H1 (cell line): ENCODE results near the gene ZNF565. TPM values are rescaled to one million over a fixed set of nuclear protein-coding genes. Genes with fewer than 3 reads are reported as not detected.

Source experiments
- CTCF ChIA-PET: fragments of 300-600 bp; sonication (Branson Sonifier 250); formaldehyde crosslinking; loops from one replicate; lab custom pipeline; 2021; ENCODE audit not compliant: partially characterized antibody; lab: Charles Lee
- POLR2A ChIA-PET: fragments of 300-600 bp; sonication (Branson Sonifier 250); formaldehyde crosslinking; loops from one replicate; lab custom pipeline; 2021; ENCODE audit warnings: inconsistent platforms; ENCODE audit not compliant: partially characterized antibody; lab: Charles Lee
- DNase-seq, 2 experiments: peaks; one replicate each; pipeline versions ENCODE4 v3.0.0 to v3.0.0-alpha.2; 2010 to 2022; ENCODE audit warnings: low spot score in 2 of 2, low read depth in 1 of 2, mixed read lengths in 1 of 2
- FAIRE-seq: peaks from 2 replicates; lab custom pipeline; 2011; peaks lifted over from hg19 to GRCh38; lab: Jason Lieb, UNC
- H2AFZ ChIP-seq: 2 replicates; pipeline ENCODE4 v1.8.1; 2012; ENCODE audit warnings: low read length, inconsistent platforms
- H2AK5ac ChIP-seq: 2 replicates; pipeline ENCODE4 v1.6.1; 2013; ENCODE audit warnings: low read depth, low read length
- H2BK120ac ChIP-seq: replicated peaks from 2 replicates; pipeline ENCODE3; 2013; ENCODE audit warnings: low read depth, low read length, inconsistent platforms
- H2BK12ac ChIP-seq: 2 replicates; pipeline ENCODE4 v1.6.1; 2013; ENCODE audit warnings: low read depth, low read length
- H2BK15ac ChIP-seq: 2 replicates; pipeline ENCODE4 v1.6.1; 2013; ENCODE audit warnings: low read length
- H2BK20ac ChIP-seq: 2 replicates; pipeline ENCODE4 v1.6.1; 2013; ENCODE audit warnings: low read length
- H2BK5ac ChIP-seq: 2 replicates; pipeline ENCODE4 v1.6.1; 2013; ENCODE audit warnings: low read depth, low read length
- H3K14ac ChIP-seq: 2 replicates; pipeline ENCODE4 v1.6.1; 2013; ENCODE audit warnings: inconsistent platforms; ENCODE audit not compliant: insufficient read length
- H3K18ac ChIP-seq: 2 replicates; pipeline ENCODE4 v1.6.1; 2013; ENCODE audit warnings: low read length; ENCODE audit errors: extremely low read depth
- H3K23ac ChIP-seq: 2 replicates; pipeline ENCODE4 v1.6.1; 2013; ENCODE audit warnings: inconsistent platforms; ENCODE audit not compliant: insufficient read length
- H3K23me2 ChIP-seq: 2 replicates; pipeline ENCODE4 v1.6.1; 2013; ENCODE audit warnings: low read depth, low read length
- H3K27ac ChIP-seq: 2 replicates; pipeline ENCODE4 v1.6.1; 2011; ENCODE audit warnings: low read depth, low read length, inconsistent platforms
- H3K27me3 ChIP-seq, 4 experiments: replicated peaks in 1 of 4; 1 replicate in 1 of 4; 2 replicates in 3 of 4; pipeline versions ENCODE4 v1.6.1 to v1.8.1; 2011 to 2013; ENCODE audit warnings: low read length in 3 of 4, mild to moderate bottlenecking in 3 of 4, inconsistent platforms in 2 of 4, mixed read lengths in 2 of 4, moderate library complexity in 1 of 4; ENCODE audit not compliant: control insufficient read depth in 3 of 4, insufficient read depth in 3 of 4; ENCODE audit errors: extremely low read depth in 1 of 4
- H3K36me3 ChIP-seq, 4 experiments: 2 replicates each; pipeline versions ENCODE4 v1.6.1 to v1.8.1; 2011 to 2013; ENCODE audit warnings: mild to moderate bottlenecking in 4 of 4, low read length in 3 of 4, moderate library complexity in 2 of 4, control low read depth in 1 of 4, inconsistent platforms in 1 of 4; ENCODE audit not compliant: insufficient read depth in 4 of 4, control insufficient read depth in 2 of 4
- H3K4ac ChIP-seq: replicated peaks from 2 replicates; pipeline ENCODE3; 2013; ENCODE audit warnings: low read length, low read depth, mixed read lengths, inconsistent platforms; ENCODE audit not compliant: insufficient read length
- H3K4me1 ChIP-seq, 4 experiments: replicated peaks in 1 of 4; 1 replicate in 1 of 4; 2 replicates in 3 of 4; pipeline versions ENCODE4 v1.6.1 to v1.8.1; 2011 to 2013; ENCODE audit warnings: low read length in 3 of 4, inconsistent platforms in 2 of 4, mixed read lengths in 1 of 4; ENCODE audit not compliant: insufficient read depth in 4 of 4, control insufficient read depth in 3 of 4
- H3K4me2 ChIP-seq, 2 experiments: 2 replicates each; pipeline versions ENCODE4 v1.6.1 to v1.8.1; 2011 to 2013; ENCODE audit warnings: low read depth in 2 of 2, low read length in 2 of 2, control low read depth in 1 of 2, inconsistent platforms in 1 of 2, mild to moderate bottlenecking in 1 of 2; ENCODE audit not compliant: insufficient read depth in 1 of 2
- H3K4me3 ChIP-seq, 4 experiments: fragments of 200-600, 300-600 bp in 1 of 4; sonication (generic), shearing (Covaris generic), sonication (Bioruptor Twin) in 1 of 4; 2 replicates each; pipeline versions ENCODE4 v1.5.1 to v1.8.1; 2011 to 2016; ENCODE audit warnings: low read length in 4 of 4, low read depth in 3 of 4, control low read depth in 2 of 4, inconsistent platforms in 2 of 4, mild to moderate bottlenecking in 2 of 4, mixed read lengths in 1 of 4, moderate library complexity in 1 of 4; ENCODE audit not compliant: insufficient read depth in 2 of 4; ENCODE audit errors: extremely low read depth in 1 of 4
- H3K56ac ChIP-seq: replicated peaks from 2 replicates; pipeline ENCODE3; 2013; ENCODE audit warnings: low read depth, mild to moderate bottlenecking, mixed read lengths, low read length, inconsistent platforms; ENCODE audit not compliant: insufficient read length
- H3K79me1 ChIP-seq: 2 replicates; pipeline ENCODE4 v1.6.1; 2013; ENCODE audit warnings: low read depth, low read length, control low read depth
- H3K79me2 ChIP-seq, 2 experiments: 2 replicates each; pipeline versions ENCODE4 v1.6.1 to v1.8.1; 2012 to 2013; ENCODE audit warnings: low read length in 2 of 2, mild to moderate bottlenecking in 2 of 2, inconsistent platforms in 1 of 2; ENCODE audit not compliant: insufficient read depth in 2 of 2, control insufficient read depth in 1 of 2
- H3K9ac ChIP-seq, 4 experiments: replicated peaks in 1 of 4; 1 replicate in 1 of 4; 2 replicates in 3 of 4; pipeline versions ENCODE4 v1.6.1 to v1.8.1; 2011 to 2013; ENCODE audit warnings: low read depth in 3 of 4, low read length in 3 of 4, control low read depth in 2 of 4, mild to moderate bottlenecking in 2 of 4, moderate library complexity in 2 of 4, inconsistent platforms in 1 of 4; ENCODE audit errors: extremely low read depth in 1 of 4
- H3K9me3 ChIP-seq, 2 experiments: 2 replicates each; pipeline versions ENCODE4 v1.6.1 to v1.8.1; 2012 to 2013; ENCODE audit warnings: mild to moderate bottlenecking in 2 of 2, moderate library complexity in 2 of 2, control low read depth in 1 of 2, inconsistent platforms in 1 of 2, low read depth in 1 of 2, low read length in 1 of 2, mixed read lengths in 1 of 2; ENCODE audit not compliant: insufficient read depth in 2 of 2
- H4K20me1 ChIP-seq, 2 experiments: replicated peaks in 1 of 2; 2 replicates each; pipeline versions ENCODE3 to v1.8.1; 2011 to 2013; ENCODE audit warnings: inconsistent platforms in 2 of 2, low read length in 2 of 2, mild to moderate bottlenecking in 1 of 2; ENCODE audit not compliant: insufficient read depth in 2 of 2, control insufficient read depth in 1 of 2
- H4K5ac ChIP-seq: 2 replicates; pipeline ENCODE4 v1.6.1; 2013; ENCODE audit warnings: low read length, low read depth, mixed read lengths, inconsistent platforms; ENCODE audit not compliant: insufficient read length
- H4K8ac ChIP-seq: 2 replicates; pipeline ENCODE4 v1.8.0; 2013; ENCODE audit warnings: mild to moderate bottlenecking, moderate library complexity, low read length, inconsistent platforms; ENCODE audit not compliant: insufficient read depth; ENCODE audit errors: extremely low read depth
- H4K91ac ChIP-seq: replicated peaks from 2 replicates; pipeline ENCODE3; 2013; ENCODE audit warnings: low read length, mixed read lengths, inconsistent platforms; ENCODE audit not compliant: insufficient read length
- WGBS, 2 experiments: shearing (Covaris generic) in 1 of 2; methylation state at CpG; one replicate each; pipeline versions ENCODE4 v1.1.6 to v1.1.7; 2013 to 2015; ENCODE audit warnings: low lambda C conversion rate in 2 of 2, mixed read lengths in 2 of 2, inconsistent platforms in 1 of 2, low coverage in 1 of 2, missing lambda C conversion rate in 1 of 2; ENCODE audit not compliant: insufficient replicate concordance in 2 of 2, insufficient coverage in 1 of 2, insufficient read length in 1 of 2; ENCODE audit errors: extremely low coverage in 1 of 2, missing lambda C conversion rate in 1 of 2; 5-methylcytosine and 5-hydroxymethylcytosine counted together
- polyA plus RNA-seq, 7 experiments: library from polyadenylated mRNA; depleted of rRNA in 3 of 7; stranded (reverse) in 5 of 7; unstranded in 2 of 7; fragments of >200 nt in 5 of 7; fragments of 200-250 nt in 2 of 7; gene quantifications; 1 replicate in 5 of 7; 2 replicates in 1 of 7; 4 replicates in 1 of 7; pipeline versions ENCODE4 v1.2.1 to v1.2.3, GENCODE V29; 2011 to 2013; ENCODE audit warnings: missing spikeins in 2 of 7, mixed read lengths in 2 of 7
- total RNA-seq: library from RNA; stranded (reverse); fragmentation: NEBNext Ultra II Directional; extraction: Animal tissue kit (Norgen Biotek cat#: 25700); gene quantifications from 2 replicates; pipeline ENCODE4 v1.2.1, GENCODE V29; 2021

Gene ZNF565
- total and polyA plus RNA-seq, 2 of the 8 experiments (the other 6 are each of a cell fraction or from before 2014, with no cell fraction given), result 0.89 to 3.1 TPM

DNA sequence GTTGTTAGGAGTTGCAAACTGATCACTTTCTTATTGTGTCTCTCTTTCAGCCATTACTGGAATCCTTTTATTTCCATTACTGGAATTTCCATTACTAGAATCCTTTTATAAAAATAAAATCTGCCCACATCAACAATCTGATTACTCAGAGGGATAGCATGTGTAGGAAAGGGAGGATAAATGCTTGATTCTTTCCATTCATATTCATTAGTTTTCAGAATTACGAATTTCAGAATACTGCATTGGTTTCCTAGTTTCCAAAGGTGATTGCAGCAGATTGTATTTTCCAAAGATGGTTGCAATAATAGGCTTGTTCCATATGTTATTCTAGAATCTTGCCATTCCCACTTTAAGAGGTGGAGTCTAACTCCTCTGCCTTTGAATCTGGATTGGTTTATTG lies 37.6 kb upstream of the ZNF565 start:
- 74% methylated on average over 1 of the region's 1 CpG; no CpG with 5 or more reads in 1 of the 2 experiments for WGBS, 2 experiments
- POLR2A ChIA-PET, result no interaction called here
- Histone ChIP-seq H2BK5ac (no peak overlapping the region), H2BK120ac (no peak overlapping the region), H3K4me3 (no peak overlapping the region), H3K4me2 (no peak overlapping the region), H4K8ac (no peak overlapping the region), H4K5ac (no peak overlapping the region), H3K23ac (no peak overlapping the region), H3K9ac (no peak overlapping the region), H2AFZ (no peak overlapping the region), H3K4ac (no peak overlapping the region), H3K56ac (no peak overlapping the region), H2BK12ac (no peak overlapping the region), H3K79me1 (no peaks in the 10 kb centered on the region; the same call in 1 of the 2 replicates), H3K27ac (no peak overlapping the region), H3K36me3 (peaks cover 0 to 2% (median 0%) of the 10 kb centered on the region in 4 experiments; a peak in 1 of 8 replicates), H4K20me1 (no peaks in the 10 kb centered on the region), H3K23me2 (no peaks in the 10 kb centered on the region), H3K18ac (no peak overlapping the region), H2BK15ac (no peak overlapping the region), H3K9me3 (peaks cover 2 to 23% of the 10 kb centered on the region in 2 experiments; a peak in 2 of 4 replicates), H3K14ac (no peak overlapping the region), H2BK20ac (no peak overlapping the region), H4K91ac (no peak overlapping the region), H3K4me1 (no peaks in the 10 kb centered on the region; a peak in 2 of 7 replicates), H2AK5ac (no peak overlapping the region), H3K27me3 (no peaks in the 10 kb centered on the region), H3K79me2 (no peaks in the 10 kb centered on the region)
- no peak for FAIRE-seq
- no peak for DNase-seq
- CTCF ChIA-PET, result no interaction called here
